GM18858 (cell line): ENCODE results near the gene KRTAP13-1.

Source experiments
- ATAC-seq: cut with Tn5 transposase; IDR thresholded peaks from one replicate; pipeline ENCODE4 v1.9.1; 2021; ENCODE audit not compliant: unreplicated experiment

Gene KRTAP13-1

GRCh38 chr21:30395731-30396130 is at the start of gene KRTAP13-1:
Gene KRTAP13-1 (plus strand): TSS chr21:30396031. CDS start chr21:30396087, 56 bp downstream.
- ATAC-seq: no peak

- no peak for ATAC-seq
These were observed 47.3 kb upstream of the KRTAP13-1 start, which contains the start of gene KRTAP23-1 for GRCh38 chr21:30348506-30348905. Gene KRTAP23-1 (minus strand): TSS chr21:30348606. CDS start chr21:30348606, 0 bp downstream.

- ATAC-seq: no peak
These were observed 46.3 kb upstream of the KRTAP13-1 start for GRCh38 chr21:30349572-30349971.

- no peak for ATAC-seq
These were observed 44.3 kb upstream of the KRTAP13-1 start for GRCh38 chr21:30351534-30351933.

- no peak for ATAC-seq
These were observed 41.4 kb upstream of the KRTAP13-1 start for GRCh38 chr21:30354308-30355005.

GRCh38 chr21:30355906-30356305 is 39.9 kb upstream of the KRTAP13-1 start:
- ATAC-seq: no peak

- no peak for ATAC-seq
These were observed 23.6 kb upstream of the KRTAP13-1 start, which contains the start of gene KRTAP13-2 for GRCh38 chr21:30372139-30372770. Gene KRTAP13-2 (minus strand): TSS chr21:30372271. CDS start chr21:30372213, 58 bp downstream.

GRCh38 chr21:30382201-30382600 is 13.6 kb upstream of the KRTAP13-1 start:
- no peak for ATAC-seq

GRCh38 chr21:30391492-30392025 is 4.3 kb upstream of the KRTAP13-1 start:
- ATAC-seq: no peak

GRCh38 chr21:30408782-30409494 is 13.1 kb downstream of the KRTAP13-1 start:
- peak; percentile 47 for ATAC-seq

- no peak for ATAC-seq
These were observed 20.2 kb downstream of the KRTAP13-1 start for GRCh38 chr21:30415993-30416392.

- ATAC-seq: no peak
These were observed 30.0 kb downstream of the KRTAP13-1 start, which contains the start of gene KRTAP13-3 for GRCh38 chr21:30425826-30426225. Gene KRTAP13-3 (minus strand): TSS chr21:30425926. CDS start chr21:30425912, 14 bp downstream.

- no peak for ATAC-seq
These were observed 30.9 kb downstream of the KRTAP13-1 start for GRCh38 chr21:30426731-30427130.

GRCh38 chr21:30430170-30430655 is 34.4 kb downstream of the KRTAP13-1 start, which contains the start of gene KRTAP13-4:
Gene KRTAP13-4 (plus strand): TSS chr21:30430220. CDS start chr21:30430276, 56 bp downstream.
- ATAC-seq: no peak

- ATAC-seq: peak; percentile 74
These were observed 38.3 kb downstream of the KRTAP13-1 start for GRCh38 chr21:30434033-30434631.

GRCh38 chr21:30437010-30437565 is 41.3 kb downstream of the KRTAP13-1 start:
- no peak for ATAC-seq

GRCh38 chr21:30439975-30440374 is 44.1 kb downstream of the KRTAP13-1 start, which contains the start of gene KRTAP15-1:
Gene KRTAP15-1 (plus strand): TSS chr21:30440275. CDS start chr21:30440328, 53 bp downstream.
- no peak for ATAC-seq

GRCh38 chr21:30443226-30443625 is 47.4 kb downstream of the KRTAP13-1 start:
- no peak for ATAC-seq

- ATAC-seq: no peak
These were observed 48.4 kb downstream of the KRTAP13-1 start for GRCh38 chr21:30444204-30444603.
